Measurements from ENCODE around the gene FBH1. TPM values are rescaled to one million over a fixed set of nuclear protein-coding genes. Genes with fewer than 3 reads are reported as not detected.
"Not testable (repeated sequence)": the region's sequence is repeated elsewhere in the genome, so short reads cannot be mapped to it uniquely, and the experiment has no call there.

The FBH1 gene
- total and polyA plus RNA-seq, 4 experiments from 2014 or later = 71.1 to 97.5 (median 83.6) TPM

GRCh38 chr10:5877041-5877440 is 13.0 kb upstream of the FBH1 start:
- ChIA-PET CTCF (ENCODE audit: partially characterized antibody) (interaction anchor here (1.1 to 1.8 kb wide), 2 partner anchors 16 to 246 kb away, joined by 4 to 10 read pairs; no protein-coding TSS in a partner anchor), POLR2A (ENCODE audit: partially characterized antibody) (interaction anchor here (1.0 kb wide), 1 partner anchor 13 kb away, joined by 3 read pairs; the partner anchor contains the start of genes ANKRD16 and FBH1)
- H3K4me1 ChIP-seq (ENCODE audit: insufficient read depth, low read length); H3K27ac ChIP-seq (ENCODE audit: low read depth, low read length); H3K27ac Mint-ChIP-seq; H3K27me3 ChIP-seq (ENCODE audit: insufficient read depth, low read length); H3K36me3 ChIP-seq (ENCODE audit: insufficient read depth, low read length); H3K4me3 Mint-ChIP-seq; H3K9me3 ChIP-seq (ENCODE audit: control insufficient read depth in 1 of 2, low read length in 2 of 2); H3K4me1 Mint-ChIP-seq; H3K9me3 Mint-ChIP-seq; DNase-seq; H3K4me3 ChIP-seq (ENCODE audit: low read length in 2 of 2); intact Hi-C loops (cut with micrococcal nuclease); H3K27me3 Mint-ChIP-seq: not testable (repeated sequence)
- H3K36me3 Mint-ChIP-seq = peaks cover 17 to 37% of the 10 kb centered on the region in 2 donors

GRCh38 chr10:5882961-5883360 is 7.1 kb upstream of the FBH1 start:
- H3K9me3 Mint-ChIP-seq = no peaks in the 10 kb centered on the region
- CTCF ChIA-PET (ENCODE audit: partially characterized antibody) = interaction anchor here (2.0 kb wide), 2 partner anchors 9 to 260 kb away, joined by 5 read pairs; no protein-coding TSS in a partner anchor
- Histone ChIP-seq H3K27me3 (ENCODE audit: insufficient read depth, low read length) (no peaks in the 10 kb centered on the region), H3K27ac (ENCODE audit: low read depth, low read length) (no peak overlapping the region), H3K4me3 (ENCODE audit: low read length in 2 of 2) (no peak overlapping the region), H3K36me3 (ENCODE audit: insufficient read depth, low read length) (peaks cover 9% of the 10 kb centered on the region), H3K4me1 (ENCODE audit: insufficient read depth, low read length) (peaks cover 3% of the 10 kb centered on the region), H3K9me3 (ENCODE audit: control insufficient read depth in 1 of 2, low read length in 2 of 2) (no peaks in the 10 kb centered on the region)
- intact Hi-C loops (cut with micrococcal nuclease) = no loop called here
- H3K4me3 Mint-ChIP-seq = no peak overlapping the region
- no peak for DNase-seq
- peaks cover 4 to 9% (median 6%) of the 10 kb centered on the region in 4 donors for H3K4me1 Mint-ChIP-seq
- no peaks in the 10 kb centered on the region for H3K27me3 Mint-ChIP-seq
- H3K36me3 Mint-ChIP-seq = peaks cover 26 to 49% of the 10 kb centered on the region in 2 donors
- no peak overlapping the region for H3K27ac Mint-ChIP-seq
- POLR2A ChIA-PET (ENCODE audit: partially characterized antibody) = no interaction called here

- Mint-ChIP-seq H3K9me3 (no peaks in the 10 kb centered on the region), H3K36me3 (peaks cover 22 to 45% of the 10 kb centered on the region in 2 donors), H3K4me3 (no peak overlapping the region), H3K27me3 (no peaks in the 10 kb centered on the region), H3K27ac (no peak overlapping the region), H3K4me1 (peaks cover 12 to 21% (median 15%) of the 10 kb centered on the region in 4 donors)
- H3K27me3 ChIP-seq (ENCODE audit: insufficient read depth, low read length) = no peaks in the 10 kb centered on the region
- DNase-seq = no peak
- no peak overlapping the region for H3K27ac ChIP-seq (ENCODE audit: low read depth, low read length)
- POLR2A ChIA-PET (ENCODE audit: partially characterized antibody) = no interaction called here
- H3K36me3 ChIP-seq (ENCODE audit: insufficient read depth, low read length) = peaks cover 6% of the 10 kb centered on the region
- intact Hi-C loops (cut with micrococcal nuclease) = loop anchor here (5.0 kb wide), 1 partner anchor 202 kb away; the partner anchor contains the start of gene RBM17
- no peaks in the 10 kb centered on the region for H3K9me3 ChIP-seq (ENCODE audit: control insufficient read depth in 1 of 2, low read length in 2 of 2)
- no peak overlapping the region for H3K4me3 ChIP-seq (ENCODE audit: low read length in 2 of 2)
- CTCF ChIA-PET (ENCODE audit: partially characterized antibody) = no interaction called here
- peaks cover 12% of the 10 kb centered on the region for H3K4me1 ChIP-seq (ENCODE audit: insufficient read depth, low read length)
Measured at GRCh38 chr10:5885619-5886018, 4.4 kb upstream of the FBH1 start.

- Histone ChIP-seq H3K36me3 (ENCODE audit: insufficient read depth, low read length) (peaks cover 6% of the 10 kb centered on the region), H3K4me3 (ENCODE audit: low read length in 2 of 2) (no peak overlapping the region), H3K27ac (ENCODE audit: low read depth, low read length) (no peak overlapping the region), H3K9me3 (ENCODE audit: control insufficient read depth in 1 of 2, low read length in 2 of 2) (no peaks in the 10 kb centered on the region), H3K4me1 (ENCODE audit: insufficient read depth, low read length) (peaks cover 25% of the 10 kb centered on the region), H3K27me3 (ENCODE audit: insufficient read depth, low read length) (no peaks in the 10 kb centered on the region)
- Mint-ChIP-seq H3K4me1 (peaks cover 21 to 34% (median 27%) of the 10 kb centered on the region in 4 donors), H3K27ac (no peak overlapping the region), H3K36me3 (peaks cover 20 to 46% of the 10 kb centered on the region in 2 donors), H3K4me3 (peak overlapping the region in 3 of 8 donors; percentile 39 to 50 (median 40)), H3K9me3 (no peaks in the 10 kb centered on the region), H3K27me3 (no peaks in the 10 kb centered on the region)
- no peak for DNase-seq
- ChIA-PET CTCF (ENCODE audit: partially characterized antibody) (interaction anchor here (1.1 to 1.7 kb wide), 2 partner anchors 13 to 14 kb away, joined by 3 to 9 read pairs; no protein-coding TSS in a partner anchor), POLR2A (ENCODE audit: partially characterized antibody) (no interaction called here)
- intact Hi-C loops (cut with micrococcal nuclease) = loop anchor here (5.0 kb wide), 1 partner anchor 200 kb away; the partner anchor contains the start of gene RBM17
Measured at GRCh38 chr10:5887029-5887428, 3.0 kb upstream of the FBH1 start.

- Histone ChIP-seq H3K36me3 (ENCODE audit: insufficient read depth, low read length) (peaks cover 6% of the 10 kb centered on the region), H3K4me3 (ENCODE audit: low read length in 2 of 2) (no peak overlapping the region), H3K27me3 (ENCODE audit: insufficient read depth, low read length) (no peaks in the 10 kb centered on the region), H3K9me3 (ENCODE audit: control insufficient read depth in 1 of 2, low read length in 2 of 2) (no peaks in the 10 kb centered on the region), H3K4me1 (ENCODE audit: insufficient read depth, low read length) (peaks cover 31% of the 10 kb centered on the region), H3K27ac (ENCODE audit: low read depth, low read length) (no peak overlapping the region)
- intact Hi-C loops (cut with micrococcal nuclease) = loop anchor here (2.0 to 5.0 kb wide), 2 partner anchors 89 to 200 kb away; partner anchors contain the start of genes IL15RA and RBM17
- Mint-ChIP-seq H3K36me3 (peaks cover 17 to 44% of the 10 kb centered on the region in 2 donors), H3K27me3 (no peaks in the 10 kb centered on the region), H3K9me3 (no peaks in the 10 kb centered on the region), H3K27ac (peak overlapping the region in 1 of 7 donors; percentile 85), H3K4me3 (peak overlapping the region in 5 of 8 donors; percentile 7 to 91 (median 38)), H3K4me1 (peaks cover 27 to 40% (median 33%) of the 10 kb centered on the region in 4 donors)
- no peak for DNase-seq
- ChIA-PET POLR2A (ENCODE audit: partially characterized antibody) (interaction anchor here (1.2 kb wide), 1 partner anchor 13 kb away, joined by 3 read pairs; no protein-coding TSS in a partner anchor), CTCF (ENCODE audit: partially characterized antibody) (interaction anchor here (1.7 kb wide), 1 partner anchor 14 kb away, joined by 9 read pairs; no protein-coding TSS in a partner anchor)
Measured at GRCh38 chr10:5887641-5888040, 2.4 kb upstream of the FBH1 start.

- no peaks in the 10 kb centered on the region for H3K27me3 Mint-ChIP-seq
- Histone ChIP-seq H3K4me3 (ENCODE audit: low read length in 2 of 2) (peak overlapping the region; percentile 1 to 71), H3K27me3 (ENCODE audit: insufficient read depth, low read length) (no peaks in the 10 kb centered on the region), H3K36me3 (ENCODE audit: insufficient read depth, low read length) (peaks cover 6% of the 10 kb centered on the region), H3K4me1 (ENCODE audit: insufficient read depth, low read length) (peaks cover 31% of the 10 kb centered on the region), H3K27ac (ENCODE audit: low read depth, low read length) (no peak overlapping the region), H3K9me3 (ENCODE audit: control insufficient read depth in 1 of 2, low read length in 2 of 2) (no peaks in the 10 kb centered on the region)
- DNase-seq = no peak
- H3K4me3 Mint-ChIP-seq = peak overlapping the region; percentile 85 to 92 (median 90)
- peak overlapping the region in 6 of 7 donors; percentile 1 to 85 (median 78) for H3K27ac Mint-ChIP-seq
- CTCF ChIA-PET (ENCODE audit: partially characterized antibody) = interaction anchor here (0.5 to 1.7 kb wide), 3 partner anchors 15 to 36 kb away, joined by 3 to 9 read pairs (median 3); no protein-coding TSS in a partner anchor
- no peaks in the 10 kb centered on the region for H3K9me3 Mint-ChIP-seq
- intact Hi-C loops (cut with micrococcal nuclease) = loop anchor here (2.0 to 5.0 kb wide), 2 partner anchors 88 to 199 kb away; partner anchors contain the start of genes IL15RA and RBM17
- H3K4me1 Mint-ChIP-seq = peaks cover 30 to 46% (median 38%) of the 10 kb centered on the region in 4 donors
- peaks cover 12 to 39% of the 10 kb centered on the region in 2 donors for H3K36me3 Mint-ChIP-seq
- POLR2A ChIA-PET (ENCODE audit: partially characterized antibody) = interaction anchor here (1.2 to 3.6 kb wide), 3 partner anchors 12 to 89 kb away, joined by 3 to 34 read pairs (median 27); partner anchors contain the start of genes GDI2 and IL15RA
Measured at GRCh38 chr10:5888351-5888750, 1.7 kb upstream of the FBH1 start.

Measured in CD4-positive, alpha-beta memory T cell (primary cell).